OCI-LY1 (cell line): ENCODE results near the gene RREB1.

ENCODE experiments used
- H2AFZ ChIP-seq: fragments of 200-600 bp; sonication (generic), shearing (Covaris generic); 2 replicates; pipeline ENCODE4 v1.6.0; 2014; ENCODE audit warnings: antibody characterized with exemption, mild to moderate bottlenecking, low read length
- H3F3A ChIP-seq: fragments of 200-600 bp; sonication (generic), shearing (Covaris generic); 2 replicates; pipeline ENCODE4 v1.6.0; 2014; ENCODE audit warnings: mild to moderate bottlenecking, antibody characterized with exemption, low read length, moderate library complexity; ENCODE audit not compliant: insufficient read depth
- H3K27ac ChIP-seq: fragments of 200-600 bp; sonication (generic); 2 replicates; pipeline ENCODE4 v1.5.1; 2014; ENCODE audit warnings: low read length, mixed run types, mild to moderate bottlenecking, low read depth; ENCODE audit not compliant: poor library complexity, severe bottlenecking
- H3K27me3 ChIP-seq: fragments of 200-600 bp; sonication (generic); 2 replicates; pipeline ENCODE4 v1.6.0; 2014; ENCODE audit warnings: antibody characterized with exemption, mild to moderate bottlenecking, low read length, moderate library complexity; ENCODE audit not compliant: insufficient read depth
- H3K36me3 ChIP-seq: fragments of 200-600 bp; sonication (generic); 2 replicates; pipeline ENCODE4 v1.6.1; 2014; ENCODE audit warnings: mild to moderate bottlenecking, antibody characterized with exemption, low read length, moderate library complexity, mixed read lengths; ENCODE audit not compliant: insufficient read depth
- H3K4me1 ChIP-seq: fragments of 200-600 bp; sonication (generic); 2 replicates; pipeline ENCODE4 v1.5.1; 2014; ENCODE audit warnings: mild to moderate bottlenecking, low read length, moderate library complexity; ENCODE audit not compliant: insufficient read depth, severe bottlenecking
- H3K4me2 ChIP-seq: fragments of 200-600 bp; sonication (generic), shearing (Covaris generic); 2 replicates; pipeline ENCODE4 v1.6.1; 2014; ENCODE audit warnings: low read length
- H3K4me3 ChIP-seq: fragments of 200-600 bp; sonication (generic); 2 replicates; pipeline ENCODE4 v1.5.1; 2014; ENCODE audit warnings: low read length, low read depth, mild to moderate bottlenecking, mixed read lengths; ENCODE audit not compliant: poor library complexity, severe bottlenecking
- H3K79me2 ChIP-seq: fragments of 200-600 bp; shearing (Covaris generic); 2 replicates; pipeline ENCODE4 v1.6.1; 2016; ENCODE audit warnings: mixed run types, low read length, mixed read lengths; ENCODE audit not compliant: insufficient read depth
- H3K9ac ChIP-seq: fragments of 200-600 bp; sonication (generic), shearing (Covaris generic); 2 replicates; pipeline ENCODE4 v1.6.1; 2014; ENCODE audit warnings: mild to moderate bottlenecking, low read length, mixed read lengths
- H3K9me2 ChIP-seq: fragments of 200-600 bp; sonication (generic), shearing (Covaris generic); 2 replicates; pipeline ENCODE4 v1.6.1; 2014; ENCODE audit warnings: low read depth, mild to moderate bottlenecking, low read length, mixed read lengths
- H3K9me3 ChIP-seq: fragments of 200-600 bp; shearing (Covaris generic); 2 replicates; pipeline ENCODE4 v1.6.1; 2014; ENCODE audit warnings: low read length, mixed read lengths
- H4K20me1 ChIP-seq: fragments of 200-600 bp; sonication (generic), shearing (Covaris generic); 2 replicates; pipeline ENCODE4 v1.6.0; 2016; ENCODE audit warnings: mild to moderate bottlenecking, low read length; ENCODE audit not compliant: insufficient read depth
- CTCF ChIP-seq: fragments of 200-600 bp; sonication (generic), shearing (Covaris generic); IDR thresholded peaks from 2 replicates; pipeline ENCODE4 v1.5.1; 2017; ENCODE audit warnings: mild to moderate bottlenecking, antibody characterized with exemption, low read length, moderate library complexity, mixed read lengths
- EZH2 ChIP-seq: fragments of 200-600 bp; sonication (generic), shearing (Covaris generic); IDR thresholded peaks from 2 replicates; pipeline ENCODE4 v1.8.0; 2017; ENCODE audit warnings: borderline replicate concordance, mixed run types, mild to moderate bottlenecking, antibody characterized with exemption, low read length, moderate library complexity, mixed read lengths

RREB1 gene

GRCh38 chr6:7171733-7172132, 64.0 kb downstream of the RREB1 start:
- H3K4me3 ChIP-seq: no peak overlapping the region
- no peak overlapping the region for H3K4me2 ChIP-seq
- no peak overlapping the region for H3K27ac ChIP-seq
- H4K20me1 ChIP-seq: no peaks in the 10 kb centered on the region
- H3K9ac ChIP-seq: no peak overlapping the region
- no peaks in the 10 kb centered on the region for H3K9me3 ChIP-seq
- H3F3A ChIP-seq: no peaks in the 10 kb centered on the region
- H2AFZ ChIP-seq: no peak overlapping the region
- H3K79me2 ChIP-seq: no peaks in the 10 kb centered on the region
- TF ChIP-seq EZH2 (no peak), CTCF (no peak)
- peaks cover 35% of the 10 kb centered on the region for H3K4me1 ChIP-seq
- H3K27me3 ChIP-seq: no peaks in the 10 kb centered on the region
- H3K9me2 ChIP-seq: no peaks in the 10 kb centered on the region
- H3K36me3 ChIP-seq: no peaks in the 10 kb centered on the region; the same call in 1 of the 2 replicates

DNA sequence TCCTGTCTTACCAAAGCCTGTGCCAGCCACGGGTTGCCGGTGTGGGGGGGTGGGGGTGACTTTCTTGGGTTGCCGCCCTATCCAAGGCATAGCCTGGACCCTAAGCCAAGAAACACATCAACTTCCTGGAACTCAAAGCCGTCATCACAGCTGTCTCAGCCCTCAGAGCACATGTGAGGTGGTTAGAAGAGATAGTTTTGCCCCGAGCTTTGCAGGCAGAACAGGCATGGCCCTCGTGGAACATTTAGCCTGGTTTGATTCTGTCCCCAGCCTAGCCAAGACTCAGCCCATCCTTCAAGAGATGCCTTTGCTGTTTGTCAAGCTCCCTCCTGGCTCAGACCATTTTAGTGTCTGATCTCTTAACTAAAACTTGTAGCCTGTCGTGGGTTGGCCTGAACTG, 64.9 kb downstream of the RREB1 start:
- Histone ChIP-seq H3K9ac (no peak overlapping the region), H3K4me1 (peaks cover 35% of the 10 kb centered on the region), H3K27ac (no peak overlapping the region), H3K4me2 (no peak overlapping the region), H3K27me3 (no peaks in the 10 kb centered on the region), H3K79me2 (no peaks in the 10 kb centered on the region), H2AFZ (no peak overlapping the region), H3K9me3 (no peaks in the 10 kb centered on the region), H3F3A (no peaks in the 10 kb centered on the region), H3K9me2 (no peaks in the 10 kb centered on the region), H3K4me3 (no peak overlapping the region), H4K20me1 (no peaks in the 10 kb centered on the region), H3K36me3 (peaks cover 5% of the 10 kb centered on the region; the same call in 1 of the 2 replicates)
- TF ChIP-seq EZH2 (no peak), CTCF (no peak)

DNA sequence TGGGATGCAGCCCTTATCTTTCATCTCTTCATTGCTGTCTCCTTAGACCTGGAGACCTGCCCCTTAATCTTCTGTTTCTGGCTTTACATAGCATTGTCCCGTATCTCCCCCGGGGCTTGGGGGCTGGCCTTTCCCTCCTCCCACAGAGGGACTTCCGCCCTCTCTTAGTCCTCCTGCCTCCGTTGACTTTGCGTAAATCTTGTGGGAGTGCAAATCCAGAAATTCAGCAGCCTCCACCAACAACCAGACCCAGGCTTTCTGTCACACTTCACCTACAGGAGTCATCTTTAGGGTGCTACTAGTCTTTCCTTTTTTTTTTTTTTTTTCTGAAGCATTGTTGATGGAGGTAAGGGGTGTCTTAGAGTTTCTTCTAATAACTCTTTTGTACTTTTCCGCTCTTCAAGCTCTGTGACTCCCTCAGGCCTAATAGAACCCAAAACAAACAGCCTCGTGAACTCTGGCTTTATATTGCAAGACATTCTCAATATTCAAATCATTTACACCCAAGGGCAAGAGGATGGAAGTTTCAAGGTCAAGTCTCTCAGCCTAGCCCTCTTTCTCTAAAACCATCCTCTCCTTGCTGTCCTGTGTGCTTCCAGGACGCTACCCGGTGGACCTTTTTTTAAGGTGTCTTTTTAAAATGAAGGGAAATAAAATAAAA, 66.2 kb downstream of the RREB1 start:
- no peak overlapping the region for H2AFZ ChIP-seq
- H3K9me2 ChIP-seq: no peaks in the 10 kb centered on the region
- H3K36me3 ChIP-seq: peaks cover 5% of the 10 kb centered on the region; the same call in 1 of the 2 replicates
- no peaks in the 10 kb centered on the region for H3K9me3 ChIP-seq
- no peaks in the 10 kb centered on the region for H3K27me3 ChIP-seq
- no peak overlapping the region for H3K4me3 ChIP-seq
- no peaks in the 10 kb centered on the region for H3K79me2 ChIP-seq
- TF ChIP-seq EZH2 (no peak), CTCF (no peak)
- no peaks in the 10 kb centered on the region for H4K20me1 ChIP-seq
- H3K4me2 ChIP-seq: no peak overlapping the region
- H3K9ac ChIP-seq: no peak overlapping the region
- no peaks in the 10 kb centered on the region for H3F3A ChIP-seq
- peaks cover 35% of the 10 kb centered on the region for H3K4me1 ChIP-seq
- no peak overlapping the region for H3K27ac ChIP-seq
